Kidney (tissue), 14 donors: ENCODE measurements around the gene DCUN1D3. TPM values are rescaled to one million over a fixed set of nuclear protein-coding genes. Genes with fewer than 3 reads are reported as not detected.
"Not testable (repeated sequence)": the region's sequence is repeated elsewhere in the genome, so short reads cannot be mapped to it uniquely, and the experiment has no call there.

Experiments used
- DNase-seq, 5 donors: peaks; one replicate each; pipeline ENCODE4 v3.0.0-alpha.2; 2013 to 2020
- FAIRE-seq: peaks from 2 replicates; lab custom pipeline; 2012; peaks lifted over from hg19 to GRCh38; lab: Jason Lieb, UNC
- H3K27ac ChIP-seq, 2 donors: one replicate each; pipeline ENCODE4 v1.7.0; 2013; ENCODE audit warnings: low read depth in 2 of 2, low read length in 2 of 2, inconsistent platforms in 1 of 2
- H3K27me3 ChIP-seq: one replicate; pipeline ENCODE4 v1.7.1; 2013; ENCODE audit warnings: low read length, inconsistent platforms; ENCODE audit not compliant: control insufficient read depth, insufficient read depth
- H3K36me3 ChIP-seq, 3 donors: one replicate each; pipeline versions ENCODE4 v1.7.0 to v1.7.1; 2013; ENCODE audit warnings: low read length in 3 of 3, control low read depth in 1 of 3, inconsistent platforms in 1 of 3; ENCODE audit not compliant: insufficient read depth in 3 of 3, control insufficient read depth in 2 of 3
- H3K4me1 ChIP-seq, 3 donors: one replicate each; pipeline versions ENCODE4 v1.7.0 to v1.7.1; 2013; ENCODE audit warnings: low read length in 3 of 3, inconsistent platforms in 1 of 3, low read depth in 1 of 3; ENCODE audit not compliant: control insufficient read depth in 2 of 3, insufficient read depth in 2 of 3
- H3K4me3 ChIP-seq, 3 donors: one replicate each; pipeline versions ENCODE4 v1.7.0 to v1.8.1; 2013; ENCODE audit warnings: low read length in 3 of 3, control low read depth in 1 of 3, inconsistent platforms in 1 of 3
- H3K9ac ChIP-seq, 3 donors: one replicate each; pipeline versions ENCODE4 v1.7.0 to v1.7.1; 2013; ENCODE audit warnings: low read length in 3 of 3, control low read depth in 1 of 3, inconsistent platforms in 1 of 3
- H3K9me3 ChIP-seq, 3 donors: one replicate each; pipeline versions ENCODE4 v1.7.0 to v1.7.1; 2013; ENCODE audit warnings: low read length in 3 of 3, control low read depth in 1 of 3, inconsistent platforms in 1 of 3; ENCODE audit not compliant: control insufficient read depth in 2 of 3, insufficient read depth in 1 of 3
- CTCF ChIP-seq: IDR thresholded peaks from 3 replicates; pipeline ENCODE4 v1.5.1; 2012; ENCODE audit warnings: mild to moderate bottlenecking, moderate library complexity, borderline replicate concordance; ENCODE audit not compliant: insufficient read depth; ENCODE audit errors: extremely low read depth
- intact Hi-C: fragments of 100-400 bp; cut with DNase I; formaldehyde crosslinking; loops from one replicate; pipeline ENCODE4 v1.11.1; 2022
- polyA plus RNA-seq: library from polyadenylated mRNA; stranded (reverse); fragments of 350-450 nt; fragmentation: Illumina TruSeq; extraction: RNeasy Lipid Tissue Mini Kit (QIAGEN cat#74804); gene quantifications from one replicate; pipeline ENCODE4 v1.2.3, GENCODE V29; 2014; ENCODE audit warnings: low read depth, low replicate concordance; ENCODE audit not compliant: insufficient read depth
- total RNA-seq: library from RNA; stranded (reverse); fragmentation: NEBNext Ultra II Directional; extraction: Animal tissue kit (Norgen Biotek cat#: 25700); gene quantifications from one replicate; pipeline ENCODE4 v1.2.1, GENCODE V29; 2021
- donor health status: control.
- donor health status: control.
- donor health status: control.
- donor health status: control.
- donor health status: control.
- donor health status: DM: yes; HTN: yes; CAD: no.
- donor health status: Normal renal cell carcinoma (clear cell type).

The DCUN1D3 gene
- total and polyA plus RNA-seq, 2 donors from 2014 or later: 3.5 to 16.3 TPM

- H3K9ac ChIP-seq: no peak overlapping the region
- DNase-seq (no peak), FAIRE-seq (no peak)
- H3K27ac ChIP-seq: no peak overlapping the region
- H3K27me3 ChIP-seq: no peaks in the 10 kb centered on the region
- H3K4me1 ChIP-seq: peaks cover 0 to 16% (median 13%) of the 10 kb centered on the region in 3 donors
- peaks cover 0 to 9% (median 6%) of the 10 kb centered on the region in 3 donors for H3K36me3 ChIP-seq
- intact Hi-C loops: no loop called here
- no peak overlapping the region for H3K4me3 ChIP-seq
- TF ChIP-seq CTCF: no peak
- H3K9me3 ChIP-seq: no peaks in the 10 kb centered on the region
Observed at GRCh38 chr16:20862162-20862960, 37.8 kb downstream of the DCUN1D3 start.

GRCh38 chr16:20860995-20861394, 39.2 kb downstream of the DCUN1D3 start:
- H3K36me3 ChIP-seq, H3K9ac ChIP-seq, H3K4me3 ChIP-seq, H3K4me1 ChIP-seq, intact Hi-C loops, H3K27ac ChIP-seq, H3K27me3 ChIP-seq, H3K9me3 ChIP-seq, FAIRE-seq, DNase-seq: not testable (repeated sequence)

GRCh38 chr16:20860361-20860760, 39.8 kb downstream of the DCUN1D3 start:
- no peak for DNase-seq
- H3K9me3 ChIP-seq: no peaks in the 10 kb centered on the region
- no peak overlapping the region for H3K27ac ChIP-seq
- no peak overlapping the region for H3K4me3 ChIP-seq
- H3K36me3 ChIP-seq: peaks cover 0 to 11% (median 6%) of the 10 kb centered on the region in 3 donors
- H3K4me1 ChIP-seq: peaks cover 0 to 7% (median 0%) of the 10 kb centered on the region in 3 donors
- no peak for FAIRE-seq
- no peak for TF ChIP-seq CTCF
- intact Hi-C loops: no loop called here
- H3K9ac ChIP-seq: no peak overlapping the region
- H3K27me3 ChIP-seq: no peaks in the 10 kb centered on the region

- FAIRE-seq (no peak), DNase-seq (no peak)
- TF ChIP-seq CTCF: no peak
- Histone ChIP-seq H3K27me3 (no peaks in the 10 kb centered on the region), H3K4me1 (peaks cover 0 to 7% (median 0%) of the 10 kb centered on the region in 3 donors), H3K9ac (no peak overlapping the region), H3K36me3 (peaks cover 0 to 13% (median 6%) of the 10 kb centered on the region in 3 donors), H3K27ac (no peak overlapping the region), H3K4me3 (no peak overlapping the region), H3K9me3 (no peaks in the 10 kb centered on the region)
- intact Hi-C loops: no loop called here
Observed at GRCh38 chr16:20859699-20860098, 40.5 kb downstream of the DCUN1D3 start.
